Fibroblast of lung (primary cell): Measurements from ENCODE around the gene LYPD6. TPM values are rescaled to one million over a fixed set of nuclear protein-coding genes. Genes with fewer than 3 reads are reported as not detected.
A peak's percentile ranks its signal among the peaks of the same experiment; 100 is the strongest.

Source experiments
- DNase-seq, 2 donors: peaks; one replicate each; pipeline versions ENCODE4 v3.0.0 to v3.0.0-alpha.2; 2010; ENCODE audit warnings: low read depth in 2 of 2
- H2AFZ ChIP-seq: 2 replicates; pipeline ENCODE4 v1.5.1; 2012; ENCODE audit warnings: low read length, control low read depth, inconsistent platforms
- H3K27ac ChIP-seq: 2 replicates; pipeline ENCODE4 v1.5.1; 2011; ENCODE audit warnings: low read length, control low read depth; ENCODE audit not compliant: insufficient read depth
- H3K27me3 ChIP-seq: 2 replicates; pipeline ENCODE4 v1.5.1; 2011; ENCODE audit warnings: mild to moderate bottlenecking, low read length; ENCODE audit not compliant: control insufficient read depth, insufficient read depth
- H3K36me3 ChIP-seq: 2 replicates; pipeline ENCODE4 v1.5.1; 2011; ENCODE audit warnings: low read length; ENCODE audit not compliant: control insufficient read depth, insufficient read depth
- H3K4me1 ChIP-seq: 2 replicates; pipeline ENCODE4 v1.5.1; 2011; ENCODE audit warnings: low read length; ENCODE audit not compliant: control insufficient read depth, insufficient read depth; ENCODE audit errors: extremely low read depth
- H3K4me2 ChIP-seq: 2 replicates; pipeline ENCODE4 v1.5.1; 2011; ENCODE audit warnings: low read length, control low read depth; ENCODE audit not compliant: insufficient read depth; ENCODE audit errors: extremely low read depth
- H3K4me3 ChIP-seq, 4 experiments: fragments of 200-600 bp in 1 of 4; sonication (generic) in 1 of 4; replicated peaks in 1 of 4; 2 replicates each; pipeline ENCODE4 v1.5.1; 2011 to 2016; ENCODE audit warnings: low read length in 4 of 4, low read depth in 3 of 4, mild to moderate bottlenecking in 3 of 4, control low read depth in 2 of 4, inconsistent platforms in 1 of 4, mixed read lengths in 1 of 4; ENCODE audit not compliant: insufficient read depth in 1 of 4; ENCODE audit errors: control extremely low read depth in 1 of 4
- H3K79me2 ChIP-seq: 2 replicates; pipeline ENCODE4 v1.5.1; 2012; ENCODE audit warnings: mild to moderate bottlenecking, low read length, inconsistent platforms; ENCODE audit not compliant: control insufficient read depth, insufficient read depth
- H3K9ac ChIP-seq: 2 replicates; pipeline ENCODE4 v1.5.1; 2011; ENCODE audit warnings: mild to moderate bottlenecking, low read length, control low read depth; ENCODE audit not compliant: insufficient read depth
- H3K9me3 ChIP-seq: 2 replicates; pipeline ENCODE4 v1.5.1; 2012; ENCODE audit warnings: low read depth, low read length; ENCODE audit not compliant: control insufficient read depth, insufficient read depth
- H4K20me1 ChIP-seq: 2 replicates; pipeline ENCODE4 v1.5.1; 2011; ENCODE audit warnings: low read length; ENCODE audit not compliant: control insufficient read depth, insufficient read depth; ENCODE audit errors: extremely low read depth
- CTCF ChIP-seq, 2 donors: IDR thresholded peaks in 1 of 2; conservative IDR thresholded peaks in 1 of 2; 1 replicate in 1 of 2; 2 replicates in 1 of 2; pipeline ENCODE4 v1.5.1; 2011 to 2012; ENCODE audit warnings: low read length in 2 of 2, control low read depth in 1 of 2, inconsistent platforms in 1 of 2, low read depth in 1 of 2, mild to moderate bottlenecking in 1 of 2
- EZH2 ChIP-seq: IDR thresholded peaks from 2 replicates; pipeline ENCODE4 v1.5.1; 2012; ENCODE audit warnings: low read length, control low read depth, mild to moderate bottlenecking; ENCODE audit errors: missing control alignments
- polyA plus RNA-seq, 2 donors: library from polyadenylated mRNA; depleted of rRNA in 1 of 2; stranded (reverse) in 1 of 2; unstranded in 1 of 2; fragments of >200 nt; gene quantifications; 2 replicates each; pipeline ENCODE4 v1.2.1, GENCODE V29; 2011 to 2012; ENCODE audit warnings: missing spikeins in 1 of 2
- total RNA-seq: library from RNA; depleted of rRNA; stranded (reverse); fragments of >200 nt; gene quantifications from 2 replicates; pipeline ENCODE4 v1.2.1, GENCODE V29; 2014

The LYPD6 gene
- total and polyA plus RNA-seq, 2 donors (not counting 1 experiment from before 2014, with no cell fraction given): 0.17 to 3.7 TPM

DNA sequence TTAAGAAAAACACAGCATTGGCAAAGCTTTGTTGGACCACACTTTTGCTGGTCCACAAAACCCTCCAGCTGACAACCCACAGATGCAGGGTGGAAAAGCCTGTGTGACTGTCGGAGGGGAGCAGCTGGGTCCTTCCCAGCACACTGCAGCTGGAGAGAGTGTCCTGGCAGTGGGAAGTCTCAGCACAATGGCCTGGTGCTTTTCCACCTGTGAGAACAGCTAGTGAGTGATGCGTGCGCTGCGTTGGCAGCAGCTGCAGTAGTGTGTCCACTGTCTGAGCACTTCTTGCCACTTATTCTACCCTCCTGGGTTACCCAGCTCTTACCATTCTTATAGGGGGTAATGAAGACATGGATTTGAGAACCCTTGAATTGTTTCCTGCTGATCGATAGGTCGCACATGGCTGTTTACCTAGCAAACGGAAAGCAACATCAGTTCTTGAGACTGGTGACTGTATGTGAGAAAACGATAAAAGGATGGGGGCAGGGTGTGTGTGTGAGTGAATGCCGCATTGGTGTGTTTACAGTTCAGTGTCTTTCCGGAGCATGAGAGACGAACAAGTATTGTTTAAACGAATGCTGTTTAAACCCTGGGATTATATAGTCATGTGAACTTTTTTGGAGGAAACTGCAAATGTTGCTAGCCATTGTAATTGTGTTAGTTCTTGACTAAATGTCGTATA, 69.7 kb downstream of the LYPD6 start:
- no peak for TF ChIP-seq EZH2
- TF ChIP-seq CTCF (conservative IDR thresholded peaks at IDR 0.05 in 1 of 2, IDR thresholded peaks at IDR 0.05 in 1 of 2; ENCODE audit: low read depth in 1 of 2, low read length in 2 of 2): no peak
- H2AFZ ChIP-seq: peak overlapping the region; percentile 61

GRCh38 chr2:149400997-149401396, 70.6 kb downstream of the LYPD6 start:
- peak; percentile 59 to 70 for DNase-seq
- Histone ChIP-seq H3K4me1 (peaks cover 4% of the 10 kb centered on the region), H3K79me2 (no peaks in the 10 kb centered on the region)

More for the DNA sequence above, 69.7 kb downstream of the LYPD6 start:
- Histone ChIP-seq H3K9me3 (no peaks in the 10 kb centered on the region), H3K36me3 (no peaks in the 10 kb centered on the region), H3K4me3 (peak overlapping the region in 1 of 4 experiments; percentile 16), H3K79me2 (no peaks in the 10 kb centered on the region), H3K4me2 (peak overlapping the region; percentile 29), H3K4me1 (peaks cover 4% of the 10 kb centered on the region), H3K27ac (no peak overlapping the region), H4K20me1 (no peaks in the 10 kb centered on the region), H3K27me3 (no peaks in the 10 kb centered on the region), H3K9ac (no peak overlapping the region)
- peak in 1 of 2 donors; percentile 11 for DNase-seq

DNA sequence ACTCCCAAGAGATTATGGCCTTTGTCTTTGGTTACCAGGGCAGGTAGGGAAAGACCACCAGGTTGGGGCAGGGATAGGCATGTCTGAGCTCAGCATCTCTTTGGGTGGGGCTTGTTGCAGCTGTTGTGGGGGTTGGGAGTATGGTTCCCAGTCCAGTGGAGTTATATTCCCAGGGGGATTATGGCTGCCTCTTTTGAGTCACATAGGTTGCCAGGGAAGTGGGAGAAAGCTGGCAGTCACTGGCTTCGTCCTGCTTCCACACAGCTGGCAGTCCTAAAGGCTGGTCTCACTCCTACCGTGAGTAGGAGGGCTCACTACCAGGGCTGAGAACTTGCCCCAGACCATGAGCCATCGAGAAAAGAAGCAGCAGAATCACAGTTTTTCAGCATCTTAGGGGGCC, 79.1 kb downstream of the LYPD6 start:
- H3K27me3 ChIP-seq: no peaks in the 10 kb centered on the region
- no peaks in the 10 kb centered on the region for H3K79me2 ChIP-seq
- H3K4me1 ChIP-seq: peaks cover 2% of the 10 kb centered on the region
- no peak overlapping the region for H3K4me3 ChIP-seq
- H3K36me3 ChIP-seq: no peaks in the 10 kb centered on the region
- no peaks in the 10 kb centered on the region for H4K20me1 ChIP-seq
- no peak overlapping the region for H3K9ac ChIP-seq
- TF ChIP-seq CTCF (conservative IDR thresholded peaks at IDR 0.05 in 1 of 2, IDR thresholded peaks at IDR 0.05 in 1 of 2; ENCODE audit: low read depth in 1 of 2, low read length in 2 of 2): no peak
- no peak for TF ChIP-seq EZH2
- DNase-seq: no peak
- H2AFZ ChIP-seq: no peak overlapping the region
- no peaks in the 10 kb centered on the region for H3K9me3 ChIP-seq
- H3K27ac ChIP-seq: no peak overlapping the region
- no peak overlapping the region for H3K4me2 ChIP-seq

More at GRCh38 chr2:149400997-149401396, 70.6 kb downstream of the LYPD6 start:
- H3K36me3 ChIP-seq: no peaks in the 10 kb centered on the region
- H3K27me3 ChIP-seq: no peaks in the 10 kb centered on the region
- peak overlapping the region; percentile 17 for H2AFZ ChIP-seq
- no peak overlapping the region for H3K4me3 ChIP-seq
- no peak overlapping the region for H3K4me2 ChIP-seq
- no peak overlapping the region for H3K9ac ChIP-seq
- H4K20me1 ChIP-seq: no peaks in the 10 kb centered on the region
- TF ChIP-seq CTCF (conservative IDR thresholded peaks at IDR 0.05 in 1 of 2, IDR thresholded peaks at IDR 0.05 in 1 of 2; ENCODE audit: low read depth in 1 of 2, low read length in 2 of 2) (no peak), EZH2 (no peak)
- no peaks in the 10 kb centered on the region for H3K9me3 ChIP-seq
- no peak overlapping the region for H3K27ac ChIP-seq
